Esophagus squamous epithelium (tissue), 4 donors: ENCODE measurements around the gene DCAF6.

Experiments
- POLR2A ChIP-seq, 4 donors: fragments of 450-650 bp; IDR thresholded peaks; one replicate each; pipeline ENCODE4 v1.6.1; 2017; ENCODE audit warnings: antibody characterized with exemption in 4 of 4, mild to moderate bottlenecking in 4 of 4, moderate library complexity in 3 of 4
- TF ChIP-seq, protein P1 (sequence below), 6 experiments: fragments of 450-650 bp in 4 of 6; fragments of 200-600 bp in 2 of 6; sonication (generic) in 2 of 6; IDR thresholded peaks; one replicate each; pipeline ENCODE4 v1.5.1; 2016 to 2019; ENCODE audit warnings: antibody characterized with exemption in 6 of 6, mild to moderate bottlenecking in 4 of 6, moderate library complexity in 4 of 6

DNA sequence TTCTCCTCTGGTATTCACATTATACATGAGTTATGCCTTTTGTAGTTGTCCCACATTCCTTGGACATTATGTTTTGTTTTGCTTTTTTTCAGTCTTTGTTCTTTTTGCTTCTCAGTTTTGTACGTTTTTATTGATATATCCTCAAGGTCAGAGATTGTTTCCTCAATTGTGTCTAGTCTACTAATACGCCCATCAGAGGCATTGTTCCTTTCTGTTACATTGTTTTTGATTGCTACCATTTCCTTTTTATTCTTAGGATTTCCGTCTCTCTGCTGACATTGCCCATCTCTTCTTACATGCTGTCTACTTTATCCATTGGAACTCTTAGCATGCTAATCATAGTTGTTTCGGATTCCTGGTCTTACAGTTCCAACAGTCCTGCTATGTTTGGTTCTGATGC, 28.2 kb downstream of the DCAF6 start:
- TF ChIP-seq, protein P1, sequence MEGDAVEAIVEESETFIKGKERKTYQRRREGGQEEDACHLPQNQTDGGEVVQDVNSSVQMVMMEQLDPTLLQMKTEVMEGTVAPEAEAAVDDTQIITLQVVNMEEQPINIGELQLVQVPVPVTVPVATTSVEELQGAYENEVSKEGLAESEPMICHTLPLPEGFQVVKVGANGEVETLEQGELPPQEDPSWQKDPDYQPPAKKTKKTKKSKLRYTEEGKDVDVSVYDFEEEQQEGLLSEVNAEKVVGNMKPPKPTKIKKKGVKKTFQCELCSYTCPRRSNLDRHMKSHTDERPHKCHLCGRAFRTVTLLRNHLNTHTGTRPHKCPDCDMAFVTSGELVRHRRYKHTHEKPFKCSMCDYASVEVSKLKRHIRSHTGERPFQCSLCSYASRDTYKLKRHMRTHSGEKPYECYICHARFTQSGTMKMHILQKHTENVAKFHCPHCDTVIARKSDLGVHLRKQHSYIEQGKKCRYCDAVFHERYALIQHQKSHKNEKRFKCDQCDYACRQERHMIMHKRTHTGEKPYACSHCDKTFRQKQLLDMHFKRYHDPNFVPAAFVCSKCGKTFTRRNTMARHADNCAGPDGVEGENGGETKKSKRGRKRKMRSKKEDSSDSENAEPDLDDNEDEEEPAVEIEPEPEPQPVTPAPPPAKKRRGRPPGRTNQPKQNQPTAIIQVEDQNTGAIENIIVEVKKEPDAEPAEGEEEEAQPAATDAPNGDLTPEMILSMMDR (IDR thresholded peaks at IDR 0.05): no peak
- TF ChIP-seq POLR2A (IDR thresholded peaks at IDR 0.05): no peak
